K562 (cell line): ENCODE results near the gene TFF1. TPM values are rescaled to one million over a fixed set of nuclear protein-coding genes. Genes with fewer than 3 reads are reported as not detected.

Experiments used
- CBX5 ChIP-seq: IDR thresholded peaks from 2 replicates; pipeline ENCODE4 v1.6.1; 2014; ENCODE audit warnings: low read depth, borderline replicate concordance
- CREB3L1 ChIP-seq: fragments of 450-650 bp; IDR thresholded peaks from 2 replicates; pipeline ENCODE4 v1.6.1; 2014; ENCODE audit warnings: low read depth, mild to moderate bottlenecking, moderate library complexity, borderline replicate concordance
- E2F5 ChIP-seq: sonication (generic); formaldehyde crosslinking; IDR thresholded peaks from 2 replicates; pipeline ENCODE4 v1.8.0; 2022; ENCODE audit warnings: mild to moderate bottlenecking, missing genetic modification reagents
- FOXA1 ChIP-seq: fragments of 450-650 bp; IDR thresholded peaks from 2 replicates; pipeline ENCODE4 v1.6.1; 2016; ENCODE audit warnings: mild to moderate bottlenecking, borderline replicate concordance
- GTF2F1 ChIP-seq: IDR thresholded peaks from 2 replicates; pipeline ENCODE4 v1.6.1; 2011; ENCODE audit warnings: low read depth, low read length, improper control_type of control experiment
- HDAC2 ChIP-seq: fragments of 450-650 bp; IDR thresholded peaks from 2 replicates; pipeline ENCODE4 v1.6.1; 2016; ENCODE audit warnings: mild to moderate bottlenecking
- IRF1 ChIP-seq: sonication (generic); formaldehyde crosslinking; IDR thresholded peaks from 2 replicates; pipeline ENCODE4 v1.8.0; 2022; ENCODE audit warnings: missing genetic modification reagents, mild to moderate bottlenecking, borderline replicate concordance
- NBN ChIP-seq: fragments of 450-650 bp; IDR thresholded peaks from 2 replicates; pipeline ENCODE4 v1.6.1; 2016; ENCODE audit warnings: low read depth, mild to moderate bottlenecking
- PTRF ChIP-seq: fragments of 450-650 bp; IDR thresholded peaks from 2 replicates; pipeline ENCODE4 v1.6.1; 2016; ENCODE audit warnings: mild to moderate bottlenecking, missing genetic modification characterization, missing compliant biosample characterization
- RBM34 ChIP-seq: fragments of 200-400 bp; formaldehyde crosslinking; IDR thresholded peaks from 2 replicates; pipeline ENCODE4 v1.6.1; 2018; ENCODE audit warnings: low read length, borderline replicate concordance; ENCODE audit not compliant: insufficient read depth
- TEAD2 ChIP-seq: fragments of 450-650 bp; IDR thresholded peaks from 2 replicates; pipeline ENCODE4 v1.6.1; 2016; ENCODE audit warnings: missing genetic modification characterization, control low read depth, missing compliant biosample characterization
- TEAD4 ChIP-seq, 2 experiments: sonication (generic) in 1 of 2; formaldehyde crosslinking in 1 of 2; IDR thresholded peaks; 2 replicates each; pipeline versions ENCODE4 v1.6.1 to v1.8.0; 2012 to 2022; ENCODE audit warnings: borderline replicate concordance in 1 of 2, inconsistent platforms in 1 of 2, low read length in 1 of 2, mild to moderate bottlenecking in 1 of 2, missing genetic modification reagents in 1 of 2
- TRIM28 ChIP-seq: fragments of 450-650 bp; IDR thresholded peaks from 2 replicates; pipeline ENCODE4 v1.6.1; 2017
- ZBTB11 ChIP-seq, 3 experiments: fragments of 200-800 bp in 1 of 3; fragments of 250-450 bp in 1 of 3; fragments of 450-650 bp in 1 of 3; sonication (Bioruptor Pico) in 1 of 3; sonication (Bioruptor generic) in 1 of 3; formaldehyde crosslinking in 1 of 3; IDR thresholded peaks; 2 replicates each; pipeline versions ENCODE4 v1.6.1 to v1.8.0; 2016 to 2022; ENCODE audit warnings: mild to moderate bottlenecking in 2 of 3, missing genetic modification characterization in 2 of 3, missing compliant biosample characterization in 1 of 3, moderate library complexity in 1 of 3
- ZBTB33 ChIP-seq: sonication (generic); formaldehyde crosslinking; IDR thresholded peaks from 2 replicates; pipeline ENCODE4 v1.8.1; 2023; ENCODE audit warnings: mild to moderate bottlenecking, missing genetic modification reagents
- ZHX1 ChIP-seq: fragments of 150-350 bp; conservative IDR thresholded peaks from 2 replicates; pipeline ENCODE4 v1.6.1; 2014; ENCODE audit warnings: low read length
- polyA plus RNA-seq, 8 experiments: library from polyadenylated mRNA; depleted of rRNA in 4 of 8; stranded (reverse) in 5 of 8; unstranded in 3 of 8; fragments of >200 nt; fragmentation: Nextera tagmentation in 2 of 8; fragmentation: Illumina TruSeq in 1 of 8; extraction: Ambion mirVana in 2 of 8; extraction: Trizol in 1 of 8; gene quantifications; 2 replicates each; pipeline versions ENCODE4 v1.2.1 to v1.2.3, GENCODE V29; 2011 to 2014; ENCODE audit warnings: inconsistent platforms in 1 of 8, missing spikeins in 1 of 8
- total RNA-seq, 7 experiments: library from RNA; depleted of rRNA in 6 of 7; stranded (reverse); fragments of >200 nt in 6 of 7; fragmentation: Illumina TruSeq in 2 of 7; extraction: Trizol in 2 of 7; gene quantifications; 2 replicates each; pipeline versions ENCODE4 v1.2.1 to v1.2.3, GENCODE V29; 2011 to 2021; ENCODE audit warnings: low replicate concordance in 1 of 7

The TFF1 gene
- total and polyA plus RNA-seq, 9 of the 15 experiments (the other 6 are each of a cell fraction or from before 2014, with no cell fraction given) = 0.31 TPM; not detected in 8

GRCh38 chr21:42360317-42360716 is 6.0 kb downstream of the TFF1 start (continued):
- TF ChIP-seq GTF2F1 (no peak), PTRF (no peak), ZBTB11 (CRISPR knock-in tag; IDR thresholded peaks at IDR 0.05) (no peak), HDAC2 (peak; percentile 29; the same call in 1 of the 2 replicates), E2F5 (CRISPR knock-in tag) (no peak), NBN (no peak), TRIM28 (peak; percentile 60; the same call in 1 of the 2 replicates), FOXA1 (no peak), IRF1 (CRISPR knock-in tag) (no peak), CREB3L1 (no peak), TEAD2 (tag) (no peak), RBM34 (no peak), CBX5 (peak; percentile 69; the same call in 1 of the 2 replicates), TEAD4 (IDR thresholded peaks at IDR 0.05; ENCODE audit: low read length) (no peak), TEAD4 (CRISPR knock-in tag; IDR thresholded peaks at IDR 0.05; ENCODE audit: borderline replicate concordance) (no peak), ZHX1 (no peak), ZBTB33 (CRISPR knock-in tag) (no peak)
